ENCODE measurements around the gene C16orf82.

C16orf82 gene

GRCh38 chr16:27113341-27113841 lies 46.7 kb downstream of the C16orf82 start:
- TF ChIP-seq CTCF (IDR thresholded peaks at IDR 0.05; ENCODE audit: poor library complexity, severe bottlenecking), result no peak
- no peaks in the 10 kb centered on the region for H3K4me1 ChIP-seq (ENCODE audit: insufficient read depth, poor library complexity, severe bottlenecking)
- no peak for DNase-seq (ENCODE audit: low spot score)
- no peaks in the 10 kb centered on the region for H3K36me3 ChIP-seq (ENCODE audit: low read depth)
- no peak overlapping the region for H3K4me3 ChIP-seq (ENCODE audit: severe bottlenecking)
- no peak for ATAC-seq (ENCODE audit: low read depth)
- no peaks in the 10 kb centered on the region for H3K27me3 ChIP-seq (ENCODE audit: insufficient read depth, poor library complexity, severe bottlenecking)
- no peaks in the 10 kb centered on the region for H3K9me3 ChIP-seq (ENCODE audit: severe bottlenecking)
- H3K27ac ChIP-seq (ENCODE audit: poor library complexity, severe bottlenecking), result no peak overlapping the region

- no peak for TF ChIP-seq CTCF (IDR thresholded peaks at IDR 0.05; ENCODE audit: poor library complexity, severe bottlenecking)
- Histone ChIP-seq H3K27ac (ENCODE audit: poor library complexity, severe bottlenecking) (no peak overlapping the region), H3K36me3 (ENCODE audit: low read depth) (no peaks in the 10 kb centered on the region), H3K9me3 (ENCODE audit: severe bottlenecking) (no peaks in the 10 kb centered on the region), H3K27me3 (ENCODE audit: insufficient read depth, poor library complexity, severe bottlenecking) (no peaks in the 10 kb centered on the region), H3K4me3 (ENCODE audit: severe bottlenecking) (no peak overlapping the region), H3K4me1 (ENCODE audit: insufficient read depth, poor library complexity, severe bottlenecking) (no peaks in the 10 kb centered on the region)
- DNase-seq (ENCODE audit: low spot score) (no peak), ATAC-seq (ENCODE audit: low read depth) (no peak)
Observed at GRCh38 chr16:27114006-27114405, 47.3 kb downstream of the C16orf82 start.

- DNase-seq (ENCODE audit: low spot score) (no peak), ATAC-seq (ENCODE audit: low read depth) (no peak)
- Histone ChIP-seq H3K4me3 (ENCODE audit: severe bottlenecking) (no peak overlapping the region), H3K27me3 (ENCODE audit: insufficient read depth, poor library complexity, severe bottlenecking) (no peaks in the 10 kb centered on the region), H3K9me3 (ENCODE audit: severe bottlenecking) (no peaks in the 10 kb centered on the region), H3K4me1 (ENCODE audit: insufficient read depth, poor library complexity, severe bottlenecking) (no peaks in the 10 kb centered on the region), H3K27ac (ENCODE audit: poor library complexity, severe bottlenecking) (no peak overlapping the region), H3K36me3 (ENCODE audit: low read depth) (no peaks in the 10 kb centered on the region)
- no peak for TF ChIP-seq CTCF (IDR thresholded peaks at IDR 0.05; ENCODE audit: poor library complexity, severe bottlenecking)
Observed at GRCh38 chr16:27118526-27118925, 51.8 kb downstream of the C16orf82 start.

Data from RWPE2 (cell line).